VCaP (cell line): ENCODE measurements around the gene KCNE2.
"Not testable (repeated sequence)": the region's sequence is repeated elsewhere in the genome, so short reads cannot be mapped to it uniquely, and the experiment has no call there.

Source experiments
- H3K27ac ChIP-seq: fragments of 450-650 bp; 2 replicates; pipeline ENCODE4 v1.5.1; 2017
- TF ChIP-seq, protein P1 (sequence below): fragments of 450-650 bp; conservative IDR thresholded peaks from 2 replicates; pipeline ENCODE4 v1.5.1; 2017; ENCODE audit warnings: mild to moderate bottlenecking, moderate library complexity

The KCNE2 gene

DNA sequence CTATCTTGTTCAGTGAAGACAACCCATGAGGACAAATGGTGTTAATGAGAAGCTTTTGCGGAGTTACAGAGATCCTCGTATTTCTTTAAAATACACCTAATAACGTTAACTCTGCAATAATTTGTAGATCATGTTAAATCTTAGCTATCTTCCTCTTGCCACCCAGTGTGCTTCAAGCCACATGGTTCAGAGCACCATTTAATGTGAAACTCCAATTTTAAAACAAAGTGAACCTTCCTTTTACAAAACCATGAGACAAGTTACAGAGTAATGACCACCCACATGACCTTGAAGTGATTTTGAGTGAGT lies 1.7 kb upstream of the KCNE2 start:
- TF ChIP-seq, protein P1, sequence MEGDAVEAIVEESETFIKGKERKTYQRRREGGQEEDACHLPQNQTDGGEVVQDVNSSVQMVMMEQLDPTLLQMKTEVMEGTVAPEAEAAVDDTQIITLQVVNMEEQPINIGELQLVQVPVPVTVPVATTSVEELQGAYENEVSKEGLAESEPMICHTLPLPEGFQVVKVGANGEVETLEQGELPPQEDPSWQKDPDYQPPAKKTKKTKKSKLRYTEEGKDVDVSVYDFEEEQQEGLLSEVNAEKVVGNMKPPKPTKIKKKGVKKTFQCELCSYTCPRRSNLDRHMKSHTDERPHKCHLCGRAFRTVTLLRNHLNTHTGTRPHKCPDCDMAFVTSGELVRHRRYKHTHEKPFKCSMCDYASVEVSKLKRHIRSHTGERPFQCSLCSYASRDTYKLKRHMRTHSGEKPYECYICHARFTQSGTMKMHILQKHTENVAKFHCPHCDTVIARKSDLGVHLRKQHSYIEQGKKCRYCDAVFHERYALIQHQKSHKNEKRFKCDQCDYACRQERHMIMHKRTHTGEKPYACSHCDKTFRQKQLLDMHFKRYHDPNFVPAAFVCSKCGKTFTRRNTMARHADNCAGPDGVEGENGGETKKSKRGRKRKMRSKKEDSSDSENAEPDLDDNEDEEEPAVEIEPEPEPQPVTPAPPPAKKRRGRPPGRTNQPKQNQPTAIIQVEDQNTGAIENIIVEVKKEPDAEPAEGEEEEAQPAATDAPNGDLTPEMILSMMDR: no peak; the same call in 1 of the 2 replicates
- no peak overlapping the region for H3K27ac ChIP-seq

DNA sequence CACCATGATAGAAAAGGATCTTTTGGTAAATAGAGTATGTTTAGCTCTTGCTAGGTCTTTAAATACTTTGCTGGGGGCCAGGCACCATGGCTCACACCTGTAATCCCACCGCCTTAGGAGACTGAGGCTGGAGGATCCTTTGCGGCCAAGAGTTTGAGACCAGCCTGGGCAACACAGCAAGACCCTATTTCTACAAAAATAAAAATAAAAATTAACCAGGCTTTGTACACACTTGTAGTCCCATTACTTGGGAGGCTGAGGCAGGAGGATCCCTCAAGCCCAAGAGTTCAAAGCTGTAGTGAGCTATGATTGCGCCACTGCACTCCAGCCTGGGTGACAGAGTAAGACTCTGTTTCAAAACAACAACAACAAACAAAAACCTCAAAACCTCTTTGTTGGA lies 1.1 kb upstream of the KCNE2 start:
- H3K27ac ChIP-seq: no peak overlapping the region
- TF ChIP-seq, protein P1: no peak

DNA sequence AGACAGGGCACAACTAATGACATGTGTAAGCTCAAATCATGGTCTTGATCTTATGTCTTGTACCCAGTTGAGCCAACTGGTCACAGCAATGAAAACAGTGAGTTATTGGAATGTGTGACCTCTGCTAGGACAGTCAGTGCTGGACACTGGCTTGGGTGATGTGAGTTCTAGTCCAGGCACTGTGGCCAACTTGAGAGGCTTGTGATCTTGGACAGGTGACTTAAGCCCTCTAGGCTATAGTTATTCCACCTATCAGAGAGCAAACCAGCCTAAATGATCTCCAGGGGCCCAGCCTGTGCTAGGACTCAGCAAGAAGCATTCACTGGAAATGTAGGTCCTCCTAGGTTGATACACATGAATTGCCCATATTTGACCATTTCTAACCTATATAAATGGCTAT lies 1.1 kb downstream of the KCNE2 start:
- TF ChIP-seq, protein P1: no peak
- no peak overlapping the region for H3K27ac ChIP-seq

DNA sequence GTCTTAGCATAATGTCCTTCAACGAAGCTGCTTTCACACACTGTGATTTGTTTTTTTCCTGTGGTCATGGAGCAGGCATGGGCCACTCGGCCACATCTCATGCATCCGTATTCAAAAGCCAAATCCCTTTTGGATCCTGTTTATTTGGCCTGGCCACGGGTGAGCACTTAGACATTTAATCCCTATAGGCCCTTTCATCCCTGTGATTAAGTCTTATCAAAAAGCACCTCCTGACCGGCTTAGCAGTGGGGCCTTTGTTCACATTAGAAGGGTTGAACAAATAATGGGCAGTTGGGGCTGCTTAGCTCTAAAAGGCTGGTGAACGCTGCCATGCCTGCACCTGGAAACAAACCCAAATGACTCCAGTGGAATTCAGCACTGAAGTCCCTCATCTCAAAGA lies 2.0 kb downstream of the KCNE2 start:
- TF ChIP-seq, protein P1: no peak
- H3K27ac ChIP-seq: no peak overlapping the region

DNA sequence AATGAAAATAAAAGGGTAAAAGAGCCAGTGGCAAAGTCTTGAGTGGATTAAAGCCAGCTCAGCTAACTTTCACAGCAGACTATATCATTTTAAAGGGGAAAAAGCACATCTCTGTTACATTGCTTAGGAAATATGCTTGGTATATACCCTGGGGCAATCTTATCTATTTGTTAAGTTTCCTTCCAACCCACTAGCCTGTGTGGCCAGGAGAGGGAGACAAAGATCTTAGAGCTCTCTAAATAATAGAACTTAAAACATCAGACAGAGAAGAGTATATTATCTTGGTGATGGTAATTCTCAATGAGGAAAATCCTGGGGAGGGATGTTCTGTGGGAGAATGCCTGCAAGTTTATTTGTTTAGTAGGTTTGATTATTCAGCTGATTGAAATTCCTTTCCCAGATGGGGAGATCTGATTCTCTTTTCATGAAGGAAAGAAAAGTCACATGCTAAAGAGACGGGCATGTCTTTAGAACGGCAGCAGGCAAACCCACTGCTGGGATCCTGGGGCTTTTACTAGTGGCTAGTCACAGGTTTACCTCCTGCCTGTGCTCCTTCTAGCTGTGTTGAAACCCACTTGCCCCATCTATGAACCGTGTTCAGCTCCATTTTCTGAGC lies 3.6 kb downstream of the KCNE2 start:
- TF ChIP-seq, protein P1: peak; percentile 99
- no peak overlapping the region for H3K27ac ChIP-seq

DNA sequence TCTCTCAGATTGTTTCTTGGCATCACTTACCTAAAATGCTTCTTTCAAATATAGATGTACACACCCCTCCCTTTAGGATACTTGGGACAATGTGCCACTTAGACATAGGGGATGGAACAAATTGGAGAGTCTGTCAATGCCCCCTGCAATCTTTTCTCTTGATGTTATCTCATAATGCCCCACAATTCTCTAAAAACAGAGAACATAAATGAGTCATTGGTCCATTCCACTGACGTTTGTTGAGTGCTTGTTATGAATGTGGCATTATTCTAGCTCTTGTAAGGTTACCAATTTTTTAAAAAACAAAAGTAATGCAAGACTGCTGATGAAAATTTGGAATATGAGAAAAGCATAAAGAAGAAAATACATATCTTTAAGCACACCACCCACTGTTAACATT lies 5.9 kb downstream of the KCNE2 start:
- TF ChIP-seq, protein P1: no peak
- H3K27ac ChIP-seq: no peak overlapping the region

DNA sequence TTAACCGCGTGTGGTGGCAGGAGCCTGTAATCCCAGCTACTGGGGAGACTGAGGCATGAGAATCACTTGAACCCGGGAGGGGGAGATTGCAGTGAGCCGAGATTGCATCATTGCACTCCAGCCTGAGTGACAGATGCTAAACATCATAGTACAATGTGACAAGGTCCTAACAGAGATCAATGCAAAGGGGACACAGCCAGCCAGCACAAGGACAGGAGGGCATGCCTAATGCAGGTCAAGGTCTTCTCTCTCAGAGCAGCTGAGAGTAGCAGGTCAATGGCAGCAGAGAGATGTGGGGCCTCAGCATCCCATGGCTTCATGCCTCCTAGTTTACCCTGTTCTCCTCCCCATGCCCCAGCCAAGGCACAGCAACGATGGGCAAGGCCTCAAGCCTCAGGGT lies 8.5 kb downstream of the KCNE2 start:
- TF ChIP-seq, protein P1: no peak
- no peak overlapping the region for H3K27ac ChIP-seq

DNA sequence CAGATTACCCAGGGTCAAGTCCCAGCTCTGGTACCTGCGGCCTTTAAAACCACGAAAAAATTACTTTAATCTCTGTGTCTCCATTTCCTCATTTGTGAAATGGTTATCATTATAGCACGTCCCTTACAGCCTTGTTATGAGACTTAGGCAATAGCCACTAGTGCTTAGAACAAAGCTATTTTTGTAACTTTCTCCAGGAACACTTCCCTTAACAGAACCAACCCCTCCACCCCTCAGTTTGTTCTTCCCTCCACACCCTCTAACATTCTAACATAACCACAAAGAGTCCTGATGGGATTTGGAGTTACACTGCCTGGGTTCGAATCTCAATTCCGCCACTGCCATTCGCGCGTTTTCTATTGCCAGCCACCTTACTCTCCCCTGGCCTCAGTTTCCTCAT lies 10.7 kb downstream of the KCNE2 start:
- not testable (repeated sequence) for H3K27ac ChIP-seq

DNA sequence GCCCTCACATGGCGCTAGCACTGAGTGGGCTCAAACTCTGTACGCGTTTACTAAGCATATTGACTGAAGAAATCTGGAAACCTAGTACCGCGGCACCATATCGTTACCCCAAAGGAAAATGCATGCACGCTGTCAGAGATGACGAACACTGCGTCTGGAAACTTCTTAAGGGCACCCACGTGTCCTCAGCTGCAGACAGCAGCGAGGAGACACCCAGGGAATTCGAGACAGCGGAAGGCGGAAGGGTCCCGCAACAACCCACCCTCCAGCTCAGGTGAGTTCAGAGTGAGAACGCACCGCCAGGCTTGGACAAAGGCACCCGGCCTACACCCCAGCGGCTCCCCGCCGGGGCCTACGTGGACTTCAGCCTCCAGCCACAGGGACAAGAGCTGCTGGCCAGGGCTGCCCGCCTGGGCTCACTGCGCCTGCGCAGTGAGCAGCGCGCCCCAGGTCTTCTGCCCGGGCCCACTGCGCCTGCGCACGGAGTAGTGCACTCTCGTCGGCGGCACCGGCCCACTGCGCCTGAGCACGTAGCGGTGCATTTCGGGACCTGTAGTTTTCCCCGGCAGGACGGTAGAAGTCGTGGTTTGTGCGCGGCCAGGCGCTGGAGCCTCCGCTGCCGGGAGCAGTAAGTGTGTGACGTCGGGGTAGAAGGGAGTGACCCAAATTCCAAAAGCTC lies 11.3 kb downstream of the KCNE2 start, which contains the start of gene SMIM11:
SMIM11 (plus strand) TSS at position 568 of the 679 bp plus-strand sequence. CDS start 3,998 bp downstream, outside the sequence.
- H3K27ac ChIP-seq: not testable (repeated sequence)

DNA sequence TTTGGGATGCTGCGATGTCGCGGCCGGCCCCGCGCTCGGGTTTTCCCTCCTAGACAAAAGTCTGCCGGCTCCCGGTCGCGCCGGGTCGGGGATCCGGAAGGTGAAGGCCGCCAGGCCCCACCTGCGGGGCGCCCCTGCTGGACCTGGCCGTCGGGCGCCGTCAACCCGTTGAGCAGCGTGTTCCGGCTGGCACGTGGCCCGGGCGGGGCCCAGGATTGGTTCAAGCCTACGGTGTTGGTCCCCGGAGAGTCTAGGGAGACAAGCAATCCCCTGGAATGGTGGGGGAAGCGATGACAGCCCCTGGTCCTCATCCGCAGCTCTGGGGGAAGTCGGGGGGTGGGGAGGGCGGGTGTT lies 11.8 kb downstream of the KCNE2 start:
- not testable (repeated sequence) for H3K27ac ChIP-seq

DNA sequence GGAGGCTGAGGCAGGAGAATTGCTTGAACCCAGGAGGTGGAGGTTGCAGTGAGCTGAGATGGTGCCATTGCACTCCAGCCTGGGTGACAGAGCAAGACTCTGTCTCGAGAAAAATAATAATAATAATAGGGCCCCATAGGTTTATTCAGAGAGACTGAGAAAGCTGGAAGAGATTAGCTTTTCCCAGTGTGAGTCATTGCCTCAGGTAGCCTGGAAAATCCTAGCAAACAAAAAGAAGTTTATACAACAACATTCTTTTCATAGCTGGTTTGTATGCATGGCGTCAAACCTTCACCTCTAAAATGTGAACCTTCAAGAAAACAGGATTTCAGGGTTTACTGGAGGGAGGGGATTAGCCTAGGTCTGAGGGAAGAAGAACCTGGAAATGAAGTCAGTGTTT lies 19.3 kb downstream of the KCNE2 start:
- H3K27ac ChIP-seq: not testable (repeated sequence)

DNA sequence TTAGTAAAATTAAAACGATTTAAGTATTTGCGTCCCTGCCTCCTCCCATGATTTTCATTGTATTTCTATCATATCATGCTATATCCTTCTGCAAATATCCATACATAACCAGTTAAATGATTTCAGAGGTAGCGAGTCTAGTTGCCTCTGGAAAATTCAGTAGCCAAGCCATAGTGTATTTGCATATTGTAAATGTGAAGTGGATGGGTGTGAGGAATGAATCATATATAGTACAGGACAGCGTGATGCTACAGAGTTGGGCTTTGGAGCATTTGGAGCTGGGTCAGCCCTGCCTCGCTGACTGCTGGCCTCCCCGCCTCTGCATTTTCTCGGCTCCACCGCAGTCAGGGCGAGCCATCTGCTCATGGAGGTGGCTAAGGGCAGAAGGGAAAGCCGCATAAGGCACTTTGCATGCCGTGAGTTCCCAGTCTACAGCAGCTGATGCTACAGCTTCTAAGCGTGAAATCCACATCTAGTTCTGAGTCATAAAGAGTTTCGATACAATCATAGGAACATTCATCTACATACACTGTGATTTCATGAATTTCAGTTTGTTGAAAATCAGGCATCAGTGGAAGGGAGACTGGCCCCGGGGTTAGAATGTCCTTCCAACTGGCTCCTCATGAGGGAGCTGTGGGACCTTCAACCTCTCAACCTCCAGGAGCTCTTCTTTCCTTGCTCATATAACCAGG lies 20.1 kb downstream of the KCNE2 start:
- not testable (repeated sequence) for H3K27ac ChIP-seq
